Measurements from ENCODE around the gene FRYL. TPM values are rescaled to one million over a fixed set of nuclear protein-coding genes. Genes with fewer than 3 reads are reported as not detected.
A peak's percentile ranks its signal among the peaks of the same experiment; 100 is the strongest.
"Not testable (repeated sequence)": the region's sequence is repeated elsewhere in the genome, so short reads cannot be mapped to it uniquely, and the experiment has no call there.

FRYL gene
- total RNA-seq, 1 experiment from 2014 or later, result 29.9 TPM

DNA sequence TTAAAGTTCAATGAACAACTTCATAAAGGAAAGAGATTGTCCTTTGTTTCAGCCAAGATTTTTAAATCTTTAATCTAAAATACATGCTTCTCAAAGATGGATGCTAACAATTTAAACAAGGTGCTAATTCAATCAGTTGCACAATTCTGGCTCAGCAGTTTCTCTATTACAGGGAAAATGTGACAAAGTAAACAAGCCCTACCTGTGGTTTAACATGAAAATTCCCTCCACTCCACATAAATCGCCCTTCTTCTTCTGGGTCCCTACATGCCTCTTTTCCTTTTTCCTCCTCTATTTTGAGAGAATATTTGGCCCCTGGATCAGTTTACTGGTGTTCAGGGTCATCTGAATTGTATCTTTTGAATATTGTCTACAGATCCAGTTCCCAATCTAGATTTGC lies 80.6 kb downstream of the FRYL start:
- ChIA-PET CTCF (interaction anchor here (0.6 kb wide), 1 partner anchor 103 kb away, joined by 3 read pairs; no protein-coding TSS in a partner anchor), POLR2A (ENCODE audit: unreplicated experiment) (no interaction called here)
- no peak for TF ChIP-seq EZH2phosphoT487 (IDR thresholded peaks at IDR 0.05; ENCODE audit: borderline replicate concordance, low read length)
- H3K9me3 ChIP-seq (ENCODE audit: low read length), result no peaks in the 10 kb centered on the region
- H4K20me1 ChIP-seq (ENCODE audit: low read length), result no peaks in the 10 kb centered on the region
- H3K27me3 ChIP-seq (ENCODE audit: low read length), result no peaks in the 10 kb centered on the region
- peaks cover 62% of the 10 kb centered on the region for H3K79me2 ChIP-seq (ENCODE audit: low read length)
- ATAC-seq, result peak; percentile 23
- intact Hi-C loops (cut with micrococcal nuclease), result loop anchor here (2.0 kb wide), 1 partner anchor 73 kb away; no protein-coding TSS in a partner anchor
- no peaks in the 10 kb centered on the region for H3K9me2 ChIP-seq (replicated peaks; ENCODE audit: low read length)
- no peaks in the 10 kb centered on the region for H3F3A ChIP-seq (ENCODE audit: low read length, unreplicated experiment)
- no peak overlapping the region for H2AFZ ChIP-seq (ENCODE audit: low read length)
- H3K9ac ChIP-seq (ENCODE audit: low read length), result peak overlapping the region; percentile 56
- peak; percentile 35 for DNase-seq
- H3K4me1 ChIP-seq (ENCODE audit: insufficient read depth, low read length), result peaks cover 37% of the 10 kb centered on the region
- peak overlapping the region; percentile 82 for H3K4me2 ChIP-seq (ENCODE audit: low read length)
- H3K4me3 ChIP-seq (ENCODE audit: low read length), result peak overlapping the region; percentile 53
- BruUV-seq (replicated peaks), result TSS peak; percentile 56
- peak overlapping the region; percentile 89 for H3K27ac ChIP-seq (ENCODE audit: low read length)
- H3K36me3 ChIP-seq (ENCODE audit: low read depth, low read length), result no peaks in the 10 kb centered on the region

DNA sequence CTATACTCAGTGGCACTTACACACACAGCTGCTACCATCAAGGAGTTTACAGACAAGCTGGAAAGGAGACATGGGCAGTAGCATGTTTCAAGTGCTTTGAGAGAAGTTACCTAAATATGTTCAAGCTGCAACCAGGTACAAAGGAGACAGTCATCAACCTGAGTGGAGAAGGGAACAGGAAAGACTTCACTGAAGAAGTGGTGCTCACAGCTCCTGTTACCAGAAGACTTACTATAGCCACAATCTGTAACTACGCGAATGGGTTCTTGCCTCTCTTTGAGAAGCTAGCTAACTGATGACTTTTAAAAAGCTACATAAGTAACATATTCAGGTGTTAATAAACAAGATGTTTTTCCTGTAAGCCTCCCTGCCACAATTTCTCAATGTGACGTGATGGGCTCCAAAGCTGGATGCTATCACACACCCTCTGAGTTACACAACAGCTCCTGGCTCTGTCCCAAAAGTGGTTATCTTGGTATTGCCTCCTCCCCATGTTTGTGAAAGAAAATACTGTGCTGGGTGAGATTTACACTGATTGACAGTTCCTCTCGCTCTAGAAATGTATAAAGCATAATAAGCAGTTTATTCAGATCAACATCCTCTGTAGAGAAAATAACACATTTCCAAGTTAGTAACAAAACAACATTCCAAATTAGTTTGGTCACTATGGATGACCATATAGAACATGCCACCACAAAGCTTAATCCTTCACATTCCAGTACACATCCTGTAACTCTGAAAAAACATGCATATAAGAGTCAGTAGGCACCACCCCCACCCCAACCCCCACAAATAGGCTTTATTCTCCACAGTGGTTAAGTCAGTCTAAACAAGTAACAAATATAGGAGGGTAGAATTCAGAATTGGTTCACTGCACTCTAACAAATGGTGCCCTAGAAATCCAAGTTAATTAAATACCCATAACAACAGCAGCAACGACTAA lies 81.8 kb downstream of the FRYL start:
- no peaks in the 10 kb centered on the region for H3K9me2 ChIP-seq (replicated peaks; ENCODE audit: low read length)
- H3K36me3 ChIP-seq (ENCODE audit: low read depth, low read length), result no peaks in the 10 kb centered on the region
- no peak overlapping the region for H2AFZ ChIP-seq (ENCODE audit: low read length)
- no peaks in the 10 kb centered on the region for H3F3A ChIP-seq (ENCODE audit: low read length, unreplicated experiment)
- POLR2A ChIA-PET (ENCODE audit: unreplicated experiment), result interaction anchor here (0.7 kb wide), 1 partner anchor 76 kb away, joined by 4 read pairs; no protein-coding TSS in a partner anchor
- DNase-seq (peak; percentile 81), ATAC-seq (peak; percentile 34)
- H3K79me2 ChIP-seq (ENCODE audit: low read length), result peaks cover 71% of the 10 kb centered on the region
- peak overlapping the region; percentile 89 for H3K27ac ChIP-seq (ENCODE audit: low read length)
- H3K9me3 ChIP-seq (ENCODE audit: low read length), result no peaks in the 10 kb centered on the region
- CTCF ChIA-PET, result interaction anchor here (0.6 to 0.7 kb wide), 2 partner anchors 120 to 213 kb away, joined by 3 read pairs; no protein-coding TSS in a partner anchor
- 0 out of 2 replicates have a peak overlapping the region, but pooled peaks have one; percentile 56 for H3K9ac ChIP-seq (ENCODE audit: low read length)
- H3K4me1 ChIP-seq (ENCODE audit: insufficient read depth, low read length), result peaks cover 37% of the 10 kb centered on the region
- no peaks in the 10 kb centered on the region for H4K20me1 ChIP-seq (ENCODE audit: low read length)
- intact Hi-C loops (cut with micrococcal nuclease), result loop anchor here (2.0 kb wide), 1 partner anchor 75 kb away; no protein-coding TSS in a partner anchor
- H3K4me3 ChIP-seq (ENCODE audit: low read length), result peak overlapping the region; percentile 53
- peak overlapping the region; percentile 82 for H3K4me2 ChIP-seq (ENCODE audit: low read length)
- TF ChIP-seq EZH2 (IDR thresholded peaks at IDR 0.05; ENCODE audit: low read length, unreplicated experiment), result no peak
- TF ChIP-seq, protein P1, sequence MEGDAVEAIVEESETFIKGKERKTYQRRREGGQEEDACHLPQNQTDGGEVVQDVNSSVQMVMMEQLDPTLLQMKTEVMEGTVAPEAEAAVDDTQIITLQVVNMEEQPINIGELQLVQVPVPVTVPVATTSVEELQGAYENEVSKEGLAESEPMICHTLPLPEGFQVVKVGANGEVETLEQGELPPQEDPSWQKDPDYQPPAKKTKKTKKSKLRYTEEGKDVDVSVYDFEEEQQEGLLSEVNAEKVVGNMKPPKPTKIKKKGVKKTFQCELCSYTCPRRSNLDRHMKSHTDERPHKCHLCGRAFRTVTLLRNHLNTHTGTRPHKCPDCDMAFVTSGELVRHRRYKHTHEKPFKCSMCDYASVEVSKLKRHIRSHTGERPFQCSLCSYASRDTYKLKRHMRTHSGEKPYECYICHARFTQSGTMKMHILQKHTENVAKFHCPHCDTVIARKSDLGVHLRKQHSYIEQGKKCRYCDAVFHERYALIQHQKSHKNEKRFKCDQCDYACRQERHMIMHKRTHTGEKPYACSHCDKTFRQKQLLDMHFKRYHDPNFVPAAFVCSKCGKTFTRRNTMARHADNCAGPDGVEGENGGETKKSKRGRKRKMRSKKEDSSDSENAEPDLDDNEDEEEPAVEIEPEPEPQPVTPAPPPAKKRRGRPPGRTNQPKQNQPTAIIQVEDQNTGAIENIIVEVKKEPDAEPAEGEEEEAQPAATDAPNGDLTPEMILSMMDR (conservative IDR thresholded peaks at IDR 0.05; ENCODE audit: low read depth, low read length), result no peak
- no peak for TF ChIP-seq EZH2phosphoT487 (IDR thresholded peaks at IDR 0.05; ENCODE audit: borderline replicate concordance, low read length)
- BruUV-seq (replicated peaks), result no TSS peak
- no peaks in the 10 kb centered on the region for H3K27me3 ChIP-seq (ENCODE audit: low read length)

DNA sequence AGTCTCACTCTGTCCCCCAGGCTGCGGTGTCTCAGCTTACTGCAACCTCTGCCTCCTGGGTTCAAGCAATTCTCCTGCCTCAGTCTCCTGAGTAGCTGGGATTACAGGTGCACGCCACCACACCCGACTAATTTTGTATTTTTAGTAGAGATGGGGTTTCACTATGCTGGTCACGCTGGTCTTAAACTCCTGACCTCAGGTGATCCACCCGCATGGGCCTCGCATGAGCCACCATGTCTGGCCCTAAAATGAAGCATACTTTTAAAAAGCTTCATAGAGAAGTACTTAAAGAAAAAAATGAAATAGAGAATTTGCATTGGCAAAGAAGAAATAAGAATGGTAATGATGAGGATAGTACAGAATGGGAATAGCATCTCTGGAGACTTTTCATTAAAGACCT lies 82.6 kb downstream of the FRYL start:
- H4K20me1 ChIP-seq (ENCODE audit: low read length); intact Hi-C loops (cut with micrococcal nuclease); BruUV-seq (replicated peaks); H2AFZ ChIP-seq (ENCODE audit: low read length); H3K9me2 ChIP-seq (replicated peaks; ENCODE audit: low read length); ATAC-seq; H3K9ac ChIP-seq (ENCODE audit: low read length); POLR2A ChIA-PET (ENCODE audit: unreplicated experiment); H3F3A ChIP-seq (ENCODE audit: low read length, unreplicated experiment); H3K36me3 ChIP-seq (ENCODE audit: low read depth, low read length); H3K27me3 ChIP-seq (ENCODE audit: low read length); DNase-seq; H3K4me3 ChIP-seq (ENCODE audit: low read length); H3K9me3 ChIP-seq (ENCODE audit: low read length): not testable (repeated sequence)
- H3K4me2 ChIP-seq (ENCODE audit: low read length), result peak overlapping the region; percentile 82
- CTCF ChIA-PET, result interaction anchor here (0.7 kb wide), 1 partner anchor 247 kb away, joined by 4 read pairs; no protein-coding TSS in a partner anchor
- H3K79me2 ChIP-seq (ENCODE audit: low read length), result peaks cover 78% of the 10 kb centered on the region
- H3K4me1 ChIP-seq (ENCODE audit: insufficient read depth, low read length), result peaks cover 37% of the 10 kb centered on the region
- peak overlapping the region; percentile 89 for H3K27ac ChIP-seq (ENCODE audit: low read length)

All from PC-3 (cell line).